Stimulated activated CD4-positive, alpha-beta T cell treated with anti-CD3 and anti-CD28 coated beads, Interleukin-4, amount 100 ng/mL, for 48 hours (primary cell): ENCODE results near the gene RHEB.

ENCODE experiments used
- DNase-seq, 2 donors: peaks; one replicate each; pipeline ENCODE4 v3.0.0-alpha.2; 2020; ENCODE audit warnings: low read depth in 2 of 2

Gene RHEB

DNA sequence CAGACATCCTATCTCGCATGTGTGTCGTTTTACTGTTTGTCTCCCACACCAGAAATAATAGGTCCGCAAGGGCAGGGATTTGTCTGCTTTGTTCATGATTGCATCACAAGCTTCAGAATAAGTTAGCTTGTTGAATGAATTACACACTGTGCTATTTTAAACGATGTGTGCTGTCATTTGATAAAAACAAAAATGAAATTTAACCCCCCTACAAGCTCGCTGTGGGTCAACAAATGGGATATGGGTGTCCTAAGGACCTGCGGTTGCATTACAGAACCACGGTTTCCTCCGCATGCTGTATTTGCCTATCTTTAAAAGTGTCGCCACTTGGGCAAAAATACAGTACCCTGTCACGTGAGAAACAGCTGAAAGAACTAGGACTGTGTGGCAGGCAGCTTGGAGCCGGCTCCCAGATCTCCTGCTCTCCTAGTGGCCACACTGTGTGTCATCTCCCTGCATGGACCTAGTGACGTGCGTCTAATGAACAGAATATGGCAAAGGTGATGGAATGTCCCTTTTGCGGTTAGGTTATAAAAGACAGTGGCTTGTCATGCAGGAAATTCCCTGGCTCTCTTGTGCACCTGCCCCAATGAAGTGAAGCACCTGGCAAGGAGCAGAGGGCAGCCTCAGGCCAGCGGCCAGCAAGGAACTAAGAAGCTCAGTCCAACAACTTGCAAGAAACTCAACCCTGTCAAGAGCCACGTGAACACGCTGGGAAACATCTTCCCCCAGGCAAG lies 46.9 kb downstream of the RHEB start:
- no peak for DNase-seq

DNA sequence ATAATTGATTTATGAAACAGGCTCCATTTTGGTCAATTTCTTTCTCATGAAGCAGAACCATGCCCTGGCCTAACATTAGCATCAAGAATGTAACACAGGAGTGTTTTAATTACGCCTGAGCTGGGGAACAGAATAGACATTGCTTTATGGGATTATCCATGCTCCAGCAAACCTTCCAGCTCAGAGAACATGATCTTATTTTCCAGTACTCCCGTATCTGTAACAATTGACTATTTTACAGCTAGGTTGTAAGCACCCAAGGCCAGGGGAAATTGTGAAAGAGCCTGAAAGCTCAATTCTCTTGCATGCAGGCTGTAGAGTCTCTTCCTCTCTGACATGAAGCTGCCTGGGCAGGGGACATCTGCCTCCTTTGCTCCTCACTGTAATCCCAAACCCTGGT lies 49.0 kb downstream of the RHEB start:
- DNase-seq: no peak

DNA sequence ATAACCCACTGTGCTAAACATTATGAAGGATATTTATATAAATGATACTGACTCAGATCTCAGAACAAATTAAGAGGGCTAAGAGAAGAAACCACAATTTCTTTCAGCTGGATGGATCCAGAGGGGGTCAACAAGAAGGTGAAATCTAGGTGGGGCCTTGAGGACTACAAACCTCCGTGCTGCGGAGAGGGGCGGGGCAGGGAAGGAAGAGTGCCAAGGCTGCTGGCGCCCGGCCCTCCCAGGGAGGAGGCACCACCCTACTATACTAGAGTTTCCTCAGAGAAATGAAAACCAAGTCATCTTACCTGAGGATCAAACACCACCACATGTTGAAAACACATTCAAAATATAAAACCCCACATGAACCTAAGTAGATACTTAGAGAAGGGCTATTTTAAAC lies 50.4 kb downstream of the RHEB start:
- no peak for DNase-seq

DNA sequence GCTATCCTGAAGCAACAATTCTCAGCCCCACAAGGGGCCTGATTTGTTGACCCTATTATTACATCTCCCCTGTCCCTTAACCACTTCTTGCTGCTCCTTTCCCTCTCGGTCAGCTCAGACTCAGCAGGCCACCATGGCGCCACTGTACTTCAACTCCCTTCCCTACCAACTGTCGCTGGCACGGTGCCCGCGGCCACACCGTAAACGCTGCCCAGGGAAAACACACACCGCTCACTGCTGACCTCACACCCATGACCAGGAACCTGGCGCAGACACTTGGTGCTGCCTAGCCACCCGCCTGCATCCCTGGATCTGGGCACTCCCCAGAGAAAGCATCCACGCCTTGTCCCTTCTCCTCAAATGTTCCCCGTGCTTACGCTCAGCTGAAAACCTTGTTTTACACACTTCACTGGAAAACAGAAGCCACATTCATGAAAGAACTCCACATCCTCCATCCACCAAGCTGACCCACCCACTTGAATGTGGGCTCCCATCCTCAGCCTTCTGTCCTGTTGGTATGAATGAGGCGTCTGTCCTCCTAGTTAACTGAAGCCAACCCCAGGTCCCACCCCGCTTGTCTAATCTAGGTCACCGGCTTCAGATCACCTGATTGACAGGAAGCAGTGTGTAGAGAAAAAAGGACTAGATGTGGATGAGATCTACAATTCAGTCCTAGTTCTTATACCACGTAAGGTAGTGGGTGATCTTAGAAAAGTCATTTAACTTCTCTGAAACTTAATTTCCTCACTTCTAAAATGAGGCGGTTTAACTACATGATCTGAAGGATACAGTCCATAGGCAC lies 51.3 kb downstream of the RHEB start:
- no peak for DNase-seq

DNA sequence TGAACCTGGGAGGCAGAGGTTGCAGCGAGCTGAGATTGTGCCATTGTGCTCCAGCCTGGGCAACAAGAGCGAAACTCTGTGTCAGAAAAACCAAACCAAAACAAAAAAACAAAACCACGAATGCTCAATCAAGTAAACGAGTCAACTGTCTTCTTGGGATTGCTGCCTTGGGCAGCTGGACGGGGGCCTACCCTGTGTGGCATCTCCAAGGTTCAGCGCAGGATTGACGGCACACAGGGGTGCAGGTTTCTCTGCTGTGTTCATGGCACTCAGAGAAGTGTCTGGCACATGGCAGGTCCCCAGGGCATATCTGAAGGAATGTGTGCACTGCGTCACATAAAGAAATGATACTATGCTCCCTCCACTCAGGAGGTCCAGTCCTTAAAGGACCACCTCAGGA lies 54.5 kb downstream of the RHEB start:
- DNase-seq: no peak

DNA sequence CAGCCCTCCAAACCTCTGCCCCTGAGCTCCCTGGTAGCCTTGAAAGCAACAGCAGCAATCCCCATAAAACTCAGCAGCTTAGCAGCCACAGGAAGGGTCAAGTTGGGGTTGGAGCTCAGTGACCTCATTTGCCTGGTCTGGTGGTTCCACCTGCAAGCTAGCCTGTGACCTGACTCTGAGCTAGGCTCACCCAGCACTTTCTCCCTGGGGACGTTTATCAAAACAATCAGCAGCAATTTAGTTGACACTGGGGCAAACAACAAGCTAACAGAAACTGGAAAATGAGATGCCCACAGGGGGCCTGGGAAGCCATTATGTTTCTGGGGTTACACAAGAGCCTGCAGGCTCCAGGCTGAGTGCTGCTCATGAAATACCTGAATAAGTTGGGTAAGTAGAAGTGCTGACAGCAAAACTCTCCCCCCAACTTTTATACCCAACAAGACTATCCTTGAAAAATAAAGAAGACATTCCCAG lies 57.4 kb downstream of the RHEB start:
- DNase-seq: no peak

DNA sequence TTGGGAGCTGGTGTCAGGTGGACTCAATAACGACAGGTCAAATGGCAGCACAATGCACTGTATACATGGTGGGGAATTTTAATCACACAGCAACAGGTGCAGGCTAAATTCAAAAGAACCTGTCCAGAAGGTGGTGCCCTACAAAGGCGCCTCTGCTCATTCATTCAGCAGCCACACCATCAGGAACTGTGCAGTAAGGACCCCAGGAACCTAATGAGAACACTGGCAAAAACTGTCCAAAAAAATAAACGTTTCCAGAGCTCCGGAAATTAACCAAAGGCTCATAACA lies 57.8 kb downstream of the RHEB start:
- DNase-seq: no peak

DNA sequence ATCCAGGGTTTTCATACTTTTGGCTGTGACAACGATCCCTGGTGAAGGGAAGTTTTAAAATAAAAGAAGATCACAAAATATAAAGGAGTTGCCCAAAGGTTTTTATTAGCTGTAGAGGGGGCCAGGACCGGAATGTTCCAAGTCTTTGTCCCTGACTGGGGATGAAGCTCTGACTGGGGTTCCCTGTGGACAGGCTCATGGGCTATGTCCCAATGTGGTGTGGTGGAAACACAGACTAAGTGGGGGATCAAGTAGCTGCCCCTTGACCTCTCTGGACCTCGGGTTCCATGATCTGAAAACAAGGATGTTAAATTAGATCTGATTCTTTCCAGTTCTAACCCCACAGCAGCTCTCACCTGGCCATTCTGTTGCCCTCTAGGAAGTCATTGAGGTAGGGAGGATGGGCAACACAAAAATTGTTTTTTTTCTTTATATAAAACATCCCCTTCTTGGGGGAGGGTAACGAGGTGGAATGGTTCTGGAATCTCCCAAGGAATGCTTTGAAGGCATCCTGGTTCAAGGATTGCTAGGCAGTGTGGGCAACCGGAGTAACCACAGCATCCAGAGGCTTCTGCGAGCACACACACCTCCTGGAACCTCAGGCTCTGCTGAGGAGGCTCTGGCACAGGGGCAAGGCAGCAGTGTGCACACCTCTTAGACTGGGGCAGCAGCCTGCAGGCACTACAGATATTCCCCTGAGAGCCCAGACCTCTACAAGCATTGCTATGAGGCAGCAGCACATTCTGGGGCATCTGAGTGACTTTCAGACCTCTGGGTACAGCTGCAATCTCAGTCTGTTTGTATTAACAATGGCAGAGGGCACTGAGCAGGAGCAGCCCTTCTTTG lies 58.4 kb downstream of the RHEB start:
- DNase-seq: no peak

DNA sequence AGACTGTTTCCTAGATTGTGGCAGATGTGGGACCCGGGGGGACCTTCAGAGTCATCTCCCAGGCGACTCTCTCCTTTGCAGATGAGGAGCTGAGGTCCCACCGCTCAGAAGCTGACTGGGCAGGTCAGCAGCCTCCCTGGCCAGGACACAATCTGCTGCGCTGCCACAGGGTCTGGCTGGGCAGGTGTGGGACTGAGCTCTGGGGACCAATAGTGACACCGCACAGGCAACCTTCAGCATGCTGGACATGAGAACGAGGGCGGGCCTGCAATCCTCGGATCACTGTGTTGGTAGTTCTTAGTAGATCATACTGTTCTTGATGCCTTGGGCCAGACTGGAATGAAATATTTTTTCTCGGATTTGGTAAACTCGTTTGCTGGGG lies 59.2 kb downstream of the RHEB start:
- DNase-seq: no peak

DNA sequence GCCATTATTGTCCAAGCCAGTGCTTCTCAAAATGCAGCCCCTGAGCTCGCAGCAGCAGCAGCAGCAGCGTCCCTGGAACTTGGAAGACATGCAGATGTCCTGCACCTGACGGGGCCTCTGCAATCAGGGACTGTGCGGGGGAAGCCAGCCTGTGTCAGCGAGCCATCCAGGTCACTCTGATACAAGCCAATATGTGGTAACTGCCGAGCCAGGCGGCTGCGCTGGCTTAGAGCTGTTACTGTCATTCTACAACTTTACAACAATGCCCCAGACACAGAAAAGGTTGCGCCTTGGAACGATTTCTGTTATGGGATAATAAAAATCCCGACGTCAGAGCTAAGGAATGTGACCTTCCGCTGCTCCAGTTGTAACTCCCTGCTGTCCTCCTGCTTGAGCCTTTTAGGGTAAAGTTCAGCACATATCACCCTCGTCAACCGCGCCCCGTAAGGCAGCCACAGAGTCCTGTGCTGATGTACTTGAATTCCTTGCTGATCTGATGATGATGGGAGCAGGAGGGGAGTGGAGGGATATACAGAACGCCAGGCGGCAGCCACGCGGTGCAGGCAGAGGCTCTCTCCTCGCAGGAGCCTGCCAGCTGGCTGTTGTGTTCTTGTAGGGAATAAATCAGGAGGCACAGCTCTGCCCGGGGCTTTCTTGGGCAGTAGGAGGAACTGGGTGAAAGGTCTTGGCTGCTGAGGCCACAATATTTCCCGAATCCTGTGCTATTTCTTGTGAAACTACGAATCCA lies 59.8 kb downstream of the RHEB start:
- no peak for DNase-seq

DNA sequence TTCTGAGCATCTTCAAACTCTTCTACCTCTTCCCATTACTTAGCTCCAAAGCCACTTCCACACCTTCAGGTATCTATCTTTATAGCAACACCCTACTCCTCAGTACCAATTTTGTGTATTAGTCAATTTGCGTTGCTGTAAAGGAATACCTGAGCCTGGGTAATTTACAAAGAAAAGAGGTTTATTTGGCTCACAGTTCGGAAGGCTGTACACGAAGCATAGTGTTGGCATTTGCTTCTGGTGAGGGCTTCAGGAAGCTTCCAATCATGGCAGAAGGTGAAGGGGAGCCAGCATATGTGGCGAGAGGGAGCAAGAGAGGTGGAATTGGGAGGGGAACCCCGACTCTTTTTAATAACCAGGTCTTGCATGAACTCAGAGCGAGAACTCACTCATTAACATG lies 62.2 kb downstream of the RHEB start:
- DNase-seq: no peak

DNA sequence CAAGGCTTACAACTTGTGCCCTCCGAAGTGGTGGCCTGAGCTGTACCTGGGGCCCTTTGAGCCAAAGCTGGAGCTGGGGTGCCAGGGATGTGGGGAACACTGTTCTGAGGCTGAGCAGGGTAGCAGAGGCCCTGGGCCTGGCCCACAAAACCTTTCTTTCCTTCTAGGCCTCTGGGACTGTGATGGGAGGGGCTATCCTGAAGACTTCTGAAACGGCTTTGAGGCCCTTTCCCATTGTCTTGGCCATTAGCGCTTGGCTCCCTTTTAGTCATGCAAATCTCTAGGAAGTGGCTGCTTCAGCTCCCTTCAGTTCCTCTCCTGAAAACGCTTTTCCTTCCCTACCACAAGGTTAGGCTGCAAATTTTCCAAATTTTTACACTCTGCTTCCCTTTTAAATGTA lies 62.9 kb downstream of the RHEB start:
- no peak for DNase-seq

DNA sequence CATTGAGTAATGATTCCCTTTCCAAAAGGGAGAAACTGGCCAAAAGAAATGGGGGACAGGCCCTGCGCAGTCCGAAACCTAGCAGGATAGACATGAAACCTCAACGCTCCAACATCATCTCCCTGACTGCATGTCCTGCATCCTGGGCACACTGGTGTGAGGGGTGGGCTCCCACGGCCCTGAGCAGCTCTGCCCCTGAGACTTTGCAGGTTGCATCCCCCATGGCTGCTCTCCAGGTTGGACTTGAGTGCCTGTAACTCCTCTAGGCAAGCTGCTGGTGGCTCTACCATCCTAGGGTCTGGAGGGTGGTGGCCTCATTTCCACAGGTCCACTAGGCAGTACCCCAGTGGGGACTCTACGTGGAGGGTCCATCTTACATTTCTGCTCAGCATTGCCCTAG lies 63.4 kb downstream of the RHEB start:
- no peak for DNase-seq

DNA sequence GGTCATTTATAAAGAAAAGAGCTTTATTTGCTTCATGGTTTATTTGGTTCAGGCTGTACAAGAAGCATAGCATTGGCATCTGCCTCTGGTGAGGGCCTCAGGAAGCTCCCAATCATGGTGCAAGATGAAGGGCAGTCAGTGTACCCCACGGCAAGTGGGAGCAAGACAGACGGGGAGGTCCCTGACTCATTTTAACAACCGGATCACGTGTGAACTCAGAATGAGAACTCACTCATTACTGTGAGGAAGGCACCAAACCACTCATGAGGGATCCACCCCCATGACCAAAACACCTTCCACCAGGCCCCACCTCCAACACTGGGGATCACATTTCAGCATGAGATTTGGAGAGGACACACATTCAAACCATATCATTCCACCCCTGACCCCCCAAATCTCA lies 64.0 kb downstream of the RHEB start:
- no peak for DNase-seq

DNA sequence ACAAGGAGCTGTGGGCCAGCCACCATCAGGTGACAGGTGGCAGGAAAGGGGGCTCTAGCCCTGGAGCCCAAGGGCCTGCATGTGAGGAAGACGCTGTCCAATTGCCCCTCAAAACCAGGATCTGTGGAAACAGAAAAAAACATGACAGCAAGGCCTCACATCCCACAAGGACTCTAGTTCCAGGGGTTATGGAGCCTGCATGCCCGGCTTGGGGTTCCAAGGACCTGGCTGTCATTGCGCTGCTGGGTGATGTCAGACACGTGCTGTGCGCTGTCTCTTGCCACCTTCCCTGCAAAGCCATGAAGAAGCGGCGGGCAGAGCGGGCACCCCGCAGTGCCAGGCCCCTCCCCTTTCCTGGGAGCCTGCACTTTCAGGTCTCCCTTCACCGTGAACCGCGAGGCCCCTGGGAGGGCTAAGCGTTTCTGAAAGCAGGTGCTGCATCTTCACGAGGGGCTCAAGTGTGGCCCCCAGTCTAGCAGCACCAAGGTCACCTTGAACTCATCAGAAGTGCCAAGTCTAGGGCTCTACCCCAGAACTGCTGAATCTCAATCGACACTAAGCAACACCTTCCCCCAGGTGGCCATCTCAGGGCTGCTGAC lies 64.7 kb downstream of the RHEB start:
- no peak for DNase-seq

DNA sequence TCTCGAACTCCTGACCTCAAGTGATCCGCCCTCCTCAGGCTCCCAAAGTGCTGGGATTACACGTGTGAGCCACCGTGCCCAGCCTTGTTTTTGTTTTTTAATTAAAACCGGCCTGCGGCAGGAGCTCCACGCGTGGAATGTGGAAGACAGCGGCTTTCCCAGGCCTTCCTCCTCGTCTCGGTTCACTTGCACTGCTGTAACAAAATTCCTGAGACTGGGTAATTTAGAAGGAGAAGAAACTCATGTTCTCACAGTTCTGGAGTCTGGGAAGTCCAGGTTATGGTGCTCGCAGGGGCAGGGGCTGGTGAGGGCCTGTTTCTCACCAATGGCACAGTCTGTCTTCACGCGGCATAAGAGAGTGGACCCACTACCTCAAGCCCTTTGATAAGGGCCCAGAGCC lies 65.4 kb downstream of the RHEB start:
- DNase-seq: no peak

DNA sequence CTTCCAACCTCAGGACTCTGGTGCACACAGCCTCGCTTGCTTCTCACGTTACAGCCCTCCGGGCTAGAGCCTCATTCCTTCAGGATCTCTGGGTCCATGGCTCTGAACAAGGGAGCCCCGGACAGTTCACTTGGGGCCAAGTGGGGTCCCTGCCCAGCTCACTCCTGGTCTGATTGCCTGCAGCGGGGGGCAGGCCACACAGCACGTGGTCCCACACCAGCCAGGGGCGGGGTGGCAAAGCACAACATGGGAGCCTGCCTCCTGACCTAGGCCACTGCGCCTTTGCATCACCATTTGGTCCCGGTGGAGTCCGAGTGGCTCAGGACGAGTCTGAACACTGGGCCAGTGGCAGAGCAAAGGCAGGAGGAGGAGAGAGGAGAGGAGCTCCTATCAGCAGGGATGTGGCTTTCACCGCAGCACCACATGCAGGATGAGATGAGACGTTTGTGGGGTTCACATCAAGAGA lies 66.3 kb downstream of the RHEB start:
- no peak for DNase-seq

DNA sequence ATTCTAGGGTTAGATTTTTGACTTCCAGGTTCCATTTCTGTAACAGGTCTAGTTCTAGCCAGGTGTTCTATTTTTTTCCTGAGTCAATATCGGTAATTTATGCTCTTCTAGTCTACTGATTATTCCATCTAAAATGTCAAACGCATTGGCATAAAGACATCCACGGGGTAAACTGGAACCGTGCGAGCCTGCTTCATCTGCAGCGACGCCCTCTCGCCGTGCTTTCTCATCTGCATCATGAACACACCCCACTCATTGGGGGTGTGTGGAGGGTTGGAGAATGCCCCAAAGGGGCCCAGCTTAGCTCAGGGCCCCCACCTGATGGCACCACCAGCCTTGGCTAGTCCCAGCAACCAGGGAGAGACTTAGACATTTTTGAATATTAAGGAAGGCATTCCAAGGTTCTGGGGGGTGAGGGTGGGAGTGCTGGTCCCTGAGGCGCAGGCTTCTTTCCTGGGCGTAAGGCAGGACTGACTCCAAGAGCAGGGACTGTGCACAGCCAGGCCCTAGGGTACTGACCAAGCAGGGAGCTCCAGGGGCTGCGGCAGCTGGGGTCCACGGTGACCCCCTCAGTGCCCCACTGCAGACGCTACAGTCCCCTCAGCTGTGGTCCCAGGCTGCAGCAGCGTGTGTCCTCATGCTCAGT lies 66.9 kb downstream of the RHEB start:
- no peak for DNase-seq

DNA sequence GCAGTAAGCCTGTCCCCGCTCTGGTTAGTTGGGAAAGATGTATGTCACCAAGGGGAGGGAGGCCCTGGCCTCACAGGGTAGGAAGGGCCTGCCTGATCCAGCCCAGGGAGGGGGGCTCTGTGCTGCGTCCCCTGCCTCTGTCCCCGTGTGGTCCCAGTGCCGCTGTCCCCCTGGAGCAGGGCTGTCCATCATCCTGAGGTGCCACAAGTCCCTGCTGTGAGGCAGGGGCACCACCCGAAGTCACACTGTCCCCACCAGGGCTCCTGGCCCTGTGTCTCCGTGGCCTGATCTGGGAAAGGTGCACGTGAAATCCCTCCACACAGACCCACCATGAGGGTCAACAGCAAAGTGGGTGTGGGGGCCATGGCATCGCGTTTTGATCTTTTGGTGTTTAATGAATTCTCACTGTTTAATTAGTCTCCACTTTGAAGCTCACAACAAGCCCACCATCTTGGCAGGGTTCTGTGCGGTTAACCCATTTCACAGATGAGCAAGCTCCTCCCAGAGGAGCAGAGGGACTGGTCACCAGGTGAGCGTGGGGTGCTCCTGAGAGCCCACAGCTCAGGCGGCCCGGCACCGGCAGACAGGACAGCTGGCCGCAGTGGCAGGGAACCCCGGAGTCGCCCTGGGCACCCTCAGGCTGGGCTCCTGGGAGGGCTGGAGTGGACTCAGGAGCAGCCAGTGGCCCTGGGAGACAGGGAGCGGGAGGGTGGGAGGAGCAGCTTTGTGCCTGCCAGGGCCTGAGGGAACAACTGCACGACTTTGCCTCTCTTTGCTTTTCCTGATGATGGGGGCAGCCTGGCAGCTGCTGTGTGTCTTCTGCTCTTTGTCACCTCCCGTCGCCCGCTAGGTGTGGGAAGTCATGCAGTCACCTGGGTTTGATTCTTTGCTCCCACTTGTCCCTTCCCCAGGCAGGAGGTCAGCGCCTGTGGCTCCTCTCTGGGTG lies 67.8 kb downstream of the RHEB start:
- no peak for DNase-seq

DNA sequence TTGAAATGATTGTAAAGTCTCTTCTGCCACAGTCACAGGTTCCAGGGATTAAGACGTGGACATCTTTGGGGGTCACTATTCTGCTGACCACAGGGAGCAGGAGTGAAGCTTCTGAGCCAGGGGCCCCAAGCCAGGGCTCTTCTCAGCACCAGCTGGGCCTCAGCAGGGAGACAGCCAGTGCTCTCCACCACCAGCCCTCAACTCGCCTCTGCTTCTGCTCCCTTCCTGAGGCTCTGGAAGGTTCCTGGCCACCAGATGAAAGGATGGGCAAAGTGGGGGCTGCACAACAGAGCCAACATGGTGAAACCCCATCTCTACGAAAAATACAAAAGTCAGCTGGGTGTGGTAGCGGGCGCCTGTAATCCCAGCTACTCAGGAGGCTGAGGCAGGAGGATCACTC lies 68.5 kb downstream of the RHEB start:
- DNase-seq: no peak
